ENCODE measurements around the gene SPACA6.

Gene SPACA6

GRCh38 chr19:51742789-51743188 lies 49.7 kb downstream of the SPACA6 start:
- H3K27ac ChIP-seq: no peak overlapping the region
- no peak for DNase-seq (ENCODE audit: low read depth, low spot score)

GRCh38 chr19:51743405-51743804 lies 50.3 kb downstream of the SPACA6 start:
- Histone ChIP-seq H3K9ac (ENCODE audit: insufficient read length) (no peak overlapping the region), H3K4me3 (no peak overlapping the region), H3K9me3 (ENCODE audit: low read depth, low read length) (no peaks in the 10 kb centered on the region), H3K27ac (no peak overlapping the region), H3K36me3 (ENCODE audit: insufficient read depth, low read length) (no peaks in the 10 kb centered on the region)
- no peak for DNase-seq (ENCODE audit: low read depth, low spot score)
- TF ChIP-seq FOXP2 (optimal IDR thresholded peaks at IDR 0.05; ENCODE audit: control extremely low read depth, extremely low read length, insufficient read depth) (no peak), POLR2AphosphoS5 (IDR thresholded peaks at IDR 0.05; ENCODE audit: borderline replicate concordance, low read depth, low read length) (no peak), EZH2 (IDR thresholded peaks at IDR 0.05) (no peak)

More at GRCh38 chr19:51742789-51743188, 49.7 kb downstream of the SPACA6 start:
- TF ChIP-seq EZH2 (IDR thresholded peaks at IDR 0.05) (no peak), FOXP2 (optimal IDR thresholded peaks at IDR 0.05; ENCODE audit: control extremely low read depth, extremely low read length, insufficient read depth) (no peak), POLR2AphosphoS5 (IDR thresholded peaks at IDR 0.05; ENCODE audit: borderline replicate concordance, low read depth, low read length) (no peak)
- Histone ChIP-seq H3K9me3 (ENCODE audit: low read depth, low read length) (no peaks in the 10 kb centered on the region), H3K36me3 (ENCODE audit: insufficient read depth, low read length) (no peaks in the 10 kb centered on the region), H3K9ac (ENCODE audit: insufficient read length) (no peak overlapping the region), H3K4me3 (no peak overlapping the region)

- DNase-seq (ENCODE audit: low read depth, low spot score): no peak
- Histone ChIP-seq H3K36me3 (ENCODE audit: insufficient read depth, low read length) (no peaks in the 10 kb centered on the region), H3K9ac (ENCODE audit: insufficient read length) (no peak overlapping the region), H3K9me3 (ENCODE audit: low read depth, low read length) (no peaks in the 10 kb centered on the region), H3K27ac (no peak overlapping the region), H3K4me3 (no peak overlapping the region)
- no peak for TF ChIP-seq EZH2 (IDR thresholded peaks at IDR 0.05)
- TF ChIP-seq FOXP2 (optimal IDR thresholded peaks at IDR 0.05; ENCODE audit: control extremely low read depth, extremely low read length, insufficient read depth): no peak
- TF ChIP-seq POLR2AphosphoS5 (IDR thresholded peaks at IDR 0.05; ENCODE audit: borderline replicate concordance, low read depth, low read length): no peak
These were observed 53.6 kb downstream of the SPACA6 start for GRCh38 chr19:51746731-51747130.

GRCh38 chr19:51749979-51750378 lies 56.8 kb downstream of the SPACA6 start:
- Histone ChIP-seq H3K9ac (ENCODE audit: insufficient read length) (no peak overlapping the region), H3K27ac (no peak overlapping the region), H3K36me3 (ENCODE audit: insufficient read depth, low read length) (no peaks in the 10 kb centered on the region), H3K9me3 (ENCODE audit: low read depth, low read length) (no peaks in the 10 kb centered on the region), H3K4me3 (no peak overlapping the region)
- no peak for TF ChIP-seq EZH2 (IDR thresholded peaks at IDR 0.05)
- no peak for TF ChIP-seq POLR2AphosphoS5 (IDR thresholded peaks at IDR 0.05; ENCODE audit: borderline replicate concordance, low read depth, low read length)
- TF ChIP-seq FOXP2 (optimal IDR thresholded peaks at IDR 0.05; ENCODE audit: control extremely low read depth, extremely low read length, insufficient read depth): no peak
- no peak for DNase-seq (ENCODE audit: low read depth, low spot score)

GRCh38 chr19:51750400-51751094 lies 57.4 kb downstream of the SPACA6 start:
- no peaks in the 10 kb centered on the region for H3K9me3 ChIP-seq (ENCODE audit: low read depth, low read length)
- no peak overlapping the region for H3K4me3 ChIP-seq
- H3K27ac ChIP-seq: no peak overlapping the region
- H3K9ac ChIP-seq (ENCODE audit: insufficient read length): no peak overlapping the region
- no peaks in the 10 kb centered on the region for H3K36me3 ChIP-seq (ENCODE audit: insufficient read depth, low read length)
- DNase-seq (ENCODE audit: low read depth, low spot score): no peak
- TF ChIP-seq FOXP2 (optimal IDR thresholded peaks at IDR 0.05; ENCODE audit: control extremely low read depth, extremely low read length, insufficient read depth) (no peak), EZH2 (IDR thresholded peaks at IDR 0.05) (no peak), POLR2AphosphoS5 (IDR thresholded peaks at IDR 0.05; ENCODE audit: borderline replicate concordance, low read depth, low read length) (no peak)

- Histone ChIP-seq H3K36me3 (ENCODE audit: insufficient read depth, low read length) (no peaks in the 10 kb centered on the region), H3K9me3 (ENCODE audit: low read depth, low read length) (no peaks in the 10 kb centered on the region), H3K4me3 (no peak within 1 kb of the TSS), H3K9ac (ENCODE audit: insufficient read length) (no peak within 1 kb of the TSS), H3K27ac (no peak within 1 kb of the TSS)
- TF ChIP-seq POLR2AphosphoS5 (IDR thresholded peaks at IDR 0.05; ENCODE audit: borderline replicate concordance, low read depth, low read length): no peak
- no peak for TF ChIP-seq FOXP2 (optimal IDR thresholded peaks at IDR 0.05; ENCODE audit: control extremely low read depth, extremely low read length, insufficient read depth)
- TF ChIP-seq EZH2 (IDR thresholded peaks at IDR 0.05): no peak
- no peak for DNase-seq (ENCODE audit: low read depth, low spot score)
These were observed 58.5 kb downstream of the SPACA6 start, which contains the start of gene FPR1 for GRCh38 chr19:51751655-51752054. Gene FPR1, minus strand, starts transcription at chr19:51751878. Its CDS starts 4,884 bp downstream, at chr19:51746994.

GRCh38 chr19:51754109-51754508 lies 61.0 kb downstream of the SPACA6 start:
- Histone ChIP-seq H3K9me3 (ENCODE audit: low read depth, low read length) (no peaks in the 10 kb centered on the region), H3K36me3 (ENCODE audit: insufficient read depth, low read length) (no peaks in the 10 kb centered on the region), H3K4me3 (no peak overlapping the region), H3K9ac (ENCODE audit: insufficient read length) (no peak overlapping the region), H3K27ac (no peak overlapping the region)
- no peak for TF ChIP-seq EZH2 (IDR thresholded peaks at IDR 0.05)
- no peak for TF ChIP-seq POLR2AphosphoS5 (IDR thresholded peaks at IDR 0.05; ENCODE audit: borderline replicate concordance, low read depth, low read length)
- no peak for TF ChIP-seq FOXP2 (optimal IDR thresholded peaks at IDR 0.05; ENCODE audit: control extremely low read depth, extremely low read length, insufficient read depth)
- DNase-seq (ENCODE audit: low read depth, low spot score): no peak

- no peaks in the 10 kb centered on the region for H3K36me3 ChIP-seq (ENCODE audit: insufficient read depth, low read length)
- no peak overlapping the region for H3K9ac ChIP-seq (ENCODE audit: insufficient read length)
- TF ChIP-seq FOXP2 (optimal IDR thresholded peaks at IDR 0.05; ENCODE audit: control extremely low read depth, extremely low read length, insufficient read depth) (no peak), POLR2AphosphoS5 (IDR thresholded peaks at IDR 0.05; ENCODE audit: borderline replicate concordance, low read depth, low read length) (no peak), EZH2 (IDR thresholded peaks at IDR 0.05) (no peak)
- no peak overlapping the region for H3K4me3 ChIP-seq
- no peaks in the 10 kb centered on the region for H3K9me3 ChIP-seq (ENCODE audit: low read depth, low read length)
- no peak for DNase-seq (ENCODE audit: low read depth, low spot score)
- no peak overlapping the region for H3K27ac ChIP-seq
These were observed 61.6 kb downstream of the SPACA6 start for GRCh38 chr19:51754770-51755169.

Data from SK-N-MC (cell line).